GM12874 (cell line): ENCODE measurements around the gene CLN6.

Experiments
- TF ChIP-seq, protein P1 (sequence below): IDR thresholded peaks from 2 replicates; pipeline ENCODE4 v1.5.1; 2011; ENCODE audit warnings: low read depth, mild to moderate bottlenecking, control low read depth, low read length, moderate library complexity; ENCODE audit not compliant: insufficient read depth

CLN6 gene

DNA sequence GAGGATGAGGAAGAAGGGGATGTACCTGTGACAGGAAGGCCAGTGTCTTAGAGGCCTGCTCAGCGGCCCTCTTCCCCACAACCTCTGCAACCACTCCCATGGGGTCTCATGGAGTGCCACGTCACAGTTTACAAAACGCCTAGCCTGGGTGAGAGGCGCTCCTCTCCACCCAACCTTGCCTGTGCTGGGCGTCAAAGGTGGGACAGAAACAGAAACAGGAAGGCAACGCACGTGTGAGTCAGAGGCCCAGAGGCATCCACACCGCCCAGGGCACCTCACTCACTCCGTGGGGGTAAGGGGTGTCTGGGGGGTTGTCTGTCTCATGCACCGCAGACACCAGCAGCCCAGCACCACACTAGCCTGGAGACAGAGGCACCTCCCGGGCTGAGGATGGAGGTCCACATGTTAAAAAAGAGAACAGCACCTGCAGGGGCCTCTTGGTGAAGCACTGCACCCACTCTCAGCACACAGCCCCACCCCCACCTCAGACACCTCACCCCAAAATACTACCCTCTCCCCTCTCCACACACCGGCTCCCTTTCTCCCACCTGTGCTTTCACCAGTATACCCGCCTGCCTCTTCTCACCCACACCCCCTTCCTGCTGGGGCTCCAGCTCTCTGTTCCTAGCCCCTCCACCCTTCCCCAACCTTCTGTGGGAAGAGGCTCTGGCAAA is 19.7 kb downstream of the CLN6 start:
- TF ChIP-seq, protein P1, sequence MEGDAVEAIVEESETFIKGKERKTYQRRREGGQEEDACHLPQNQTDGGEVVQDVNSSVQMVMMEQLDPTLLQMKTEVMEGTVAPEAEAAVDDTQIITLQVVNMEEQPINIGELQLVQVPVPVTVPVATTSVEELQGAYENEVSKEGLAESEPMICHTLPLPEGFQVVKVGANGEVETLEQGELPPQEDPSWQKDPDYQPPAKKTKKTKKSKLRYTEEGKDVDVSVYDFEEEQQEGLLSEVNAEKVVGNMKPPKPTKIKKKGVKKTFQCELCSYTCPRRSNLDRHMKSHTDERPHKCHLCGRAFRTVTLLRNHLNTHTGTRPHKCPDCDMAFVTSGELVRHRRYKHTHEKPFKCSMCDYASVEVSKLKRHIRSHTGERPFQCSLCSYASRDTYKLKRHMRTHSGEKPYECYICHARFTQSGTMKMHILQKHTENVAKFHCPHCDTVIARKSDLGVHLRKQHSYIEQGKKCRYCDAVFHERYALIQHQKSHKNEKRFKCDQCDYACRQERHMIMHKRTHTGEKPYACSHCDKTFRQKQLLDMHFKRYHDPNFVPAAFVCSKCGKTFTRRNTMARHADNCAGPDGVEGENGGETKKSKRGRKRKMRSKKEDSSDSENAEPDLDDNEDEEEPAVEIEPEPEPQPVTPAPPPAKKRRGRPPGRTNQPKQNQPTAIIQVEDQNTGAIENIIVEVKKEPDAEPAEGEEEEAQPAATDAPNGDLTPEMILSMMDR, result no peak

DNA sequence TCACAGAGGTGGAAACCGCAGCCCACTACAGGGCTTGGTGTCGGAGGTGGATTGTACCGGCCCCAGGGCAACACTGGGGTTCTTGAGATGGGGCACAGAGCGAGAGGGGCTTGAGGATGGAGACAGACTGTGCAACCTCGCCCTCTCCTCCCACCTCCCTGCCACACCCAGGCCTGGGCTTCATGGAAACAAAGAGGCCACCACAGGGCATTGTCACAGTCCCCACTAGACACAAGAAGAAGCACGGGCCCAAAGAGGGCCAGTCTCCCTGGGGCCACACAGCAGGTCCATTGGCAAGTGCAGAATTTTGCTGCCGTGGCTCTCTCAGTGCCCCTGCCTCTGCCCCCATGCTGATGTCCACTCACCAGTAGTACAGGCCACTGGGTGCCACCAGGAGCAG is 20.3 kb downstream of the CLN6 start:
- TF ChIP-seq, protein P1, result no peak

DNA sequence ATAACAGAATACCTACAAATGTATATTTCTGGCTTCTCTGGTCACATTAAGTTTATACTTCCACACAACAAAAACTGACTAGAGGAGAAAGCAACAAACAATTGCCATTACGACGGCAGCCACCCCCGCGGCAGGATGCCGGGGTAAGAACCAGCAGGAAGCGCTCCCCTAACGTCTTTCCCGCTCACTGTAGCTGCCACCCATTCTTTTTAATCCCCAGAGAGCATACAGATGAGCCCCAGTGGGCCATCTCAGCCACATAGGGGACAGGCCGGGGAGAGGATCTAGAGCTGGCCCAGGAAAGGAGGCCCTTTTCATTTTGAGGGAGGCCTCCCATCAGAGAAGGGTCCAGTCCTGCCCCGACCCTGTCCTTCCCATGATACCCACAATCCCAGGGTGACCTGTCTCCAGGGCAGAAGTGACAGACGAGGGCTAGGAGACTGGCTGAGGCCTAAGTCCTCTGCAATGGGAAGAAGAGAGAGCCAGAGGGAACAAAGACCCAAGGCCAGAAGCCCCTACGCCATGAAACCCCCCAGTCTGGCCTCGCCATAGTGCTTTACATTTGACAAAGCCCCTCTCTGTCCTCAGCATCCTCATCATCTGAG is 20.8 kb downstream of the CLN6 start:
- TF ChIP-seq, protein P1, result no peak

DNA sequence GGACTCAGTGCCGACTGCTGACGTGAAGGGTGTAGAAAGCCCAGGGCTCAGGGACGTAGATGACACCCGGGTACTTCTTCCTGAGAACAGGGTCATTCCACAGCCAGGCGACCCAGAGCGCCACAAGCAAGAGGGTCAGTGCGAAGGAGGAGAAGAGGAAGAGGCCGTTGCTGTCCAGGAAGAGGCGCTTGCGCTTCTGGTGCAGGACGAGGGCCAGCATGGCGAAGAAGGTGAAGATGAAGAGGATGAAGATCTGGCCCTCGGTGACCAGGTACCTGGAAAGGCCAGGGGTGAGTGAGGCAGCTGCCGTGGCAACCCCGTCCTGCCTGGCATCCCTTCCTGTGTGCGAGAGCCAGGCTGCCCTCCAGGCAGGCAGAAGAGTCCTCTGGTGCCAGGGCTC is 21.4 kb downstream of the CLN6 start:
- TF ChIP-seq, protein P1, result no peak

DNA sequence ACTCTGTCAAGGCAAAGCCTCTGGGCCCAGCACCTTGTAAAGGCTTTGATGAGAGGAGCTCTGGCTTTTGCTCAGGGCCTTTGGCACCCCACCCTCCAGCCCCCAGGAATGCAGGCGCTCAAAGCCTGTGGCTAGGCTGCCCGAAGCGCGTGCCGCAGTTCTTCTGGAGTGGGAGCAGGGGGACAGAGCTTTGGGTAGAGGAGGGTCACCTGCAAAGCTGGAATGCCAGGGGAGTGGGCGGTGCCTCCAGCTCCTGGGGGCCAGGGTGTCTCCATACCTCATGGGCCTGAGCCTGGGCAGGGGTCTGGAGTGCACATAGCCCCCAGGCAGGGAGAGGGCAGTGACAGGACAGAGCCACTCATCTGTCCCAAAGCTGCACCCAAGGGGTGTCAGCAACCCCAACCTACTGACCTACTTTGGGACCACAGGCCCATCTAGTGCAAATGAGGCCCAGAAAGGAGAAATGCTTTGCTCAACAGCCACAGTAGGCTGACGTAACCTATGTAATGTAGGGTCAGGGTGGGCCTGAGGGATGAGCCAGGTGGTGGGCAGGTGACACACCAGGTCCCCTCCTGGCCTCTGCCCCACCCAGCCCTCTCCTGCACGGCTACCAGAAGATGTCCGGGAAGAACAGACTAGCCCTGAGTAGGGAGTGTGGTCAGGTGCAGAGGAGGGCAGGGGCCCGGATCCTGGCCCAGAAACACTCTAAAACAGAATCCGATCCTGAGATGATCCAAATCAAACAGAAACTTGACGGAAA is 22.2 kb downstream of the CLN6 start:
- TF ChIP-seq, protein P1, result no peak

DNA sequence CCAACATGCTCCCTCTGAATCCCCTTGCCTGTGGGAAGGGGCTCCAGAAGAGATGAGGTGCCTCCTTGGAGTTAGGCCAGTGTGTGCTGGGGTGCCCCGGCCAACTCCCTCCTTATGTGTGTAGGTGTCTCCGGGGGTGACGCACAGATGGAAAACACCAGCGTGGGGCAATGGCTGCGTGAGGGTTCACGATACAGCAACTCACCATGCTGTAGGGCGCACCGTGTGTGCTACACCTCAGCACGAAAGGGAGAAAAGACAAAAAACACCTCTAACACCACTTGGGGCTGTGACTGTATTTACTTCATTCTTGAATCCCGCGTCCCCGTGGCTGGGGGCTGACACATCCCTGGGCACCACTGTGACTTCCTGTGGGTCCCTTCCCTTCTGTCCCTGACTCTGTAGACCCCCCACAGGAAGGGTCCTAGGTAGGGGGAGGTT is 22.8 kb downstream of the CLN6 start:
- TF ChIP-seq, protein P1, result no peak

DNA sequence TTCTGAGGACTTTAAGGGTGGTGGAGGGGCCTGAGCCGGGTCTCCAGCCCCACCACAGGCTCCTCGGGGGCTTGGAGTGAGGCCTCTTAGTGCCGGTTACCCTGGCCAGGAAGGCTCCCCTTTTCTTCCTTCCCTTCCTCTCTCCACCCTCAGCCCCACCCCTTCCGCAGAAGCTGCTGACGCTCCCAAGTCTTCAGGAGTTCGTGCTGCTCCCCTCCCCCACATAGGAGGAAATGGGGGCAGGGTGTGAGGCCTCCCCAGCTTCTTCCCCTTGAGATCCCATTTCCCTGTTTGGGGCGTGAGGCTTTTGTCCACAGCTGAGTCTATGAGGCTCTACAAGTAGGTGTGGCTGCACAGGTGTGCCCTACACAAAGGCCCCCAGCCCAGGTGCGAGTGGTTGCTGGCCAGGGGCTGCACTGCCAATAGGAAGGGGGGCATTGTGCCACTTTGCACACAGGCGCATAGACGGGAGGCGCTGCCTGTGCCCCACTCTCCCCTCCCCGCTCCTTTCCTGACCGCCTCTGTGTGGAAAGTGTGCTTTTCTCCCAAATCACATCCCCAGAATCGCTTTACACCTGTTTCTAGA is 23.5 kb downstream of the CLN6 start:
- TF ChIP-seq, protein P1, result no peak
